GM18867 (cell line): ENCODE measurements around the gene GINS3.
A peak's percentile ranks its signal among the peaks of the same experiment; 100 is the strongest.

ENCODE experiments used
- ATAC-seq: cut with Tn5 transposase; IDR thresholded peaks from one replicate; pipeline ENCODE4 v1.9.1; 2021; ENCODE audit warnings: mild to moderate bottlenecking, moderate library complexity; ENCODE audit not compliant: unreplicated experiment

The GINS3 gene

GRCh38 chr16:58421529-58421928 is 29.3 kb downstream of the GINS3 start:
- no peak for ATAC-seq

- ATAC-seq = no peak
These were observed 30.5 kb downstream of the GINS3 start for GRCh38 chr16:58422809-58423208.

GRCh38 chr16:58425245-58425644 is 33.0 kb downstream of the GINS3 start:
- no peak for ATAC-seq

GRCh38 chr16:58425756-58426494 is 33.7 kb downstream of the GINS3 start:
- peak; percentile 60 for ATAC-seq

GRCh38 chr16:58426966-58427365 is 34.7 kb downstream of the GINS3 start:
- ATAC-seq = no peak

GRCh38 chr16:58428621-58429542 is 36.6 kb downstream of the GINS3 start:
- ATAC-seq = no peak

GRCh38 chr16:58430718-58431117 is 38.4 kb downstream of the GINS3 start:
- no peak for ATAC-seq

- no peak for ATAC-seq
These were observed 41.3 kb downstream of the GINS3 start for GRCh38 chr16:58433569-58433951.

- no peak for ATAC-seq
These were observed 43.5 kb downstream of the GINS3 start for GRCh38 chr16:58435779-58436178.

- no peak for ATAC-seq
These were observed 47.9 kb downstream of the GINS3 start for GRCh38 chr16:58440131-58440530.

GRCh38 chr16:58442547-58442946 is 50.3 kb downstream of the GINS3 start:
- ATAC-seq = no peak

- ATAC-seq = no peak
These were observed 51.5 kb downstream of the GINS3 start for GRCh38 chr16:58443783-58444182.

- no peak for ATAC-seq
These were observed 52.0 kb downstream of the GINS3 start for GRCh38 chr16:58444265-58444664.

- no peak for ATAC-seq
These were observed 56.6 kb downstream of the GINS3 start for GRCh38 chr16:58448890-58449289.

GRCh38 chr16:58449306-58449705 is 57.0 kb downstream of the GINS3 start:
- no peak for ATAC-seq

GRCh38 chr16:58449768-58450167 is 57.5 kb downstream of the GINS3 start:
- no peak for ATAC-seq

GRCh38 chr16:58450590-58450989 is 58.3 kb downstream of the GINS3 start:
- no peak for ATAC-seq

- ATAC-seq = no peak
These were observed 59.0 kb downstream of the GINS3 start for GRCh38 chr16:58451265-58451689.

- ATAC-seq = no peak
These were observed 59.7 kb downstream of the GINS3 start for GRCh38 chr16:58451945-58452401.

- ATAC-seq = no peak
These were observed 60.4 kb downstream of the GINS3 start for GRCh38 chr16:58452640-58453039.

- no peak for ATAC-seq
These were observed 61.9 kb downstream of the GINS3 start for GRCh38 chr16:58454178-58454577.

- no peak for ATAC-seq
These were observed 62.6 kb downstream of the GINS3 start for GRCh38 chr16:58454856-58455255.
